NCI-H82 (cell line): ENCODE data around the gene NT5C1B.
A peak's percentile ranks its signal among the peaks of the same experiment; 100 is the strongest.

Experiments
- DNase-seq: peaks from one replicate; lab custom pipeline; 2025; lab: John Stamatoyannopoulos, UW

Gene NT5C1B

GRCh38 chr2:18599509-18600254, 10.3 kb upstream of the NT5C1B start:
- no peak for DNase-seq

DNA sequence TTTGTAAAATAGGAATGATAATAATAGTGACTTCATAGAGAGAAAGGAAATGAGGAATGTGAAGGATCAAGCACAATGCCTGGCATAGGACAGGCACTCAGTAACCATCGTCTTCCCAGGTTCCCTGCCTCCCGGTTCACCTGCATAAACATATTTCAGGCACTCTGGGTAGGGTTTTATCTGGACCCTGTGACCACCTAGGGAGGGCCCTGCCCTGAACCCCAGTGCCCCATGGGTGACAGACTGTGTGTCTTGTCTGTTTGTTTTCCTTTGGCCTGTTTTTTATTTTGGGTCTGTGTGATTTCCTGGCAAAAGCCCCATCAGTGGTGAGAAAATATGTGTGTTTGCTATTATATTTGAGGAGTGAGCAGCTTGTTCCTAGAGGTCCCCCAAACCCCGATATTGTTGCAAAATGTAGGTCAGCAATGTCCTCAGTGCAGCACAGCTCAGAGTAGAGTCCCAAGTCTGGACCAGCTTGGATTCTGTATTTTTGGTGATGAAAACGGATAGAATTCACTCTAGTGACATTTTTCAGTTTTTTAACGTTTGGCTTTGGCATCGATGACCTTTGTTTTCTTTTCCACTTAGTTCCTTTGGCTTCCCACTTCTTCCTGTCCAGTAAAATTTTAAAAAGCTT, 9.6 kb upstream of the NT5C1B start:
- no peak for DNase-seq

- DNase-seq = no peak
These were observed 8.2 kb upstream of the NT5C1B start for GRCh38 chr2:18597618-18598017.

GRCh38 chr2:18596993-18597392, 7.6 kb upstream of the NT5C1B start:
- no peak for DNase-seq

DNA sequence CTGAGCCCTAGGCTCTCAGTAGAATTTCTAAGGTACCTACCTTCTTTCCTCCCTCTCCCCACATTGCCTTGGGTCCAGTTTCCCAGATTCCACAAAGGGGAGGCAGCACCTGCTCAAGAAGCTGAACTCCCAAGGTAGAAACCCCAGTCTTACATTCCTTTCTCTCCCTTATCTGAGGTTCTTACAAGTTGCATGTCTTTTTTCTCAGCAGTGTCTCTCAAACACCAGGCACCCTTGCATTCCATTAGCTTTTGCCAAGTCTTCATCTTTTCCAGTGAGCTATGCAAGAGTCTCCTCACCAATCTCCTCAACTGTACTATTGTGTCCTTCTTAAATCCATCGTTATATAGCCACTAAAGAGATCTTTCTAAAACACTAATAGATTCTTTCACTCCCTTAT, 4.1 kb upstream of the NT5C1B start:
- DNase-seq = no peak

GRCh38 chr2:18592372-18592771, 3.0 kb upstream of the NT5C1B start:
- no peak for DNase-seq

GRCh38 chr2:18588802-18589201, 567 bp downstream of the NT5C1B start:
- DNase-seq = no peak

DNA sequence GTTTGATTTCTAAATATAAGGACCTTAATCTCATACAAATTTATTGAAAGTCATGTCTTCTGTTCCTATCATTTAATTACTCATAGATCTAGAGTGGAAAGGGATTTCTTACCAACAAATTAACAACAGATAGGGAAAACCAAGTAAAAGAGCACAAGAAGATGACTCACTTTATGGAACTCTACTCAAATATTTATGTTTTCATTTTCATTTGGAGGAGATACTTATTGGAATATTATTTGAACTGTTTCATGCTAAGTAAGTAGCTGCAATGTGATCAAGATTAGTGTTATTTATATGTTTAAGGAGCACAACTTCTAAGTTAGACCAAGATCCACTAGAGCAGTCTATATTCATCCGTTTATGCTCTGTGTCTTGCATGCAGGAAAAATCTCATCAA, 1.3 kb downstream of the NT5C1B start:
- no peak for DNase-seq

DNA sequence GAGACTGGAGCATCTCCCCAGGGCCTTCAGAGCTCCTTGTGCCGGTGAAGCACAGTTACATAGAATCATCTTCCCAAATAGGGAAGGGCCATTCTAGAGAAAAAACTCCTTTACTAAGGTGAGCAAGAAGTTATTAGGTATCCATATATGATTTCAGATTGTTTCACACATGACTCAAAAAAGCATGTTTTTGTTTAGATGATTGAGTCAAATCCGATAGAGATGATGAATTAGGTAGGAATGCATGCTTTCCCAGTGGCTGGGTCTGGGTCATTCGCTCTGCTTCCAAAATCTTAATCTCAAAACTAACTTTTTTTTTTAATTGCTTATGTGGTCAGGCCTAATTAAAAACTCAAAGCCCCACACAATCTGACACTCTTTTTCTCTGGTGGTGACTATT, 3.8 kb downstream of the NT5C1B start:
- DNase-seq = no peak

DNA sequence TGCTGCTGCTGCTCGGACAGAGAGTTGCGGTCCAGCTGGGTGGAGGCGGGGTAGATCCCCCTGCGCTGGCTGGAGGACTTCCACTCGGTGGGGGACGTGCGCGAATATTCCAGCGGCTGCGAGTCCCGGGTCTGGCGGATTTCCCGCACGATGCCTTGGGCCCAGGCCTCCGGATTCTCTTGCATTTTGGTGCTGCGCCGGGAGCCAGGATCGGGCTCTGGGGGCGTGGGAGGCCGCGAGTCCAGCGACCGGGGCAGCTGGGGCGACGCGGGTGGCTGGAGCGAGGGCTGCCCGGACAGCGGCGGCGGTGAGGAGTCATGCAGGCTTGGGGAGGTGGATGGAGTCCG, 4.8 kb downstream of the NT5C1B start:
- no peak for DNase-seq

GRCh38 chr2:18583905-18584607, 5.3 kb downstream of the NT5C1B start:
- no peak for DNase-seq

DNA sequence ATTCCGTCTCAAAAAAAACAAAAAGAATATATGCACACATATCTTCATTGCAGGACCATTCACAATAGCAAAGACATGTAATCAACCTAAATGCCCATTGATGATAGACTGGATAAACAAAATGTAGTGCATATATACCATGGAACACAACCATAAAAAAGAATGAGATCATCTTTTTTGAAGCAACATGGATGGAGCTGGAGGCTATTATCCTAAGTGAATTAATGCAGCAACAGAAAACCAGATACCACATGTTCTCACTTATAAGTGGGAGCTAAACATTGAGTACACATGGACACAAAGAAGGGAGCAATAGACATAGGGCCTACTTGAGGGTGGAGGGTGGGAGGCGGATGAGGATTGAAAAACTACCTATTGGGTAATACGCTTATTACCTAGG, 8.8 kb downstream of the NT5C1B start:
- DNase-seq = no peak

DNA sequence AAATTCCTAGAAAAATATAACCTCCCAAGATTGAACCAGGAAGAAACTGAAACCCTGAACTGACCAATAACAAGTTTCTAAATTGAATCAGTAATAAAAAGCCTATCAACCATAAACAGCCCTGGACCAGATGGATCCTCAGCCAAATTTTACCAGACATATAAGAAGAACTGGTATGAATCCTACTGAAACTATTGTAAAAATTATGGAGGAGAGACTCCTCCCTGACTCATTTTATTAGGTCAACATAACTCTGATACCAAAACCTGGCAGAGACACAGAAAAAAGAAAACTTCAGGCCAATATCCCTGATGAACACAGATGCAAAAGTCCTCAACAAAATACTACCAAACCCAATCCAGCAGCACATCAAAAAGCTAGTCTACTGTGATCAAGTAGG, 11.3 kb downstream of the NT5C1B start:
- no peak for DNase-seq

- no peak for DNase-seq
These were observed 23.1 kb downstream of the NT5C1B start for GRCh38 chr2:18566145-18566769.

- DNase-seq = no peak
These were observed 28.6 kb downstream of the NT5C1B start for GRCh38 chr2:18560797-18561085.

GRCh38 chr2:18560031-18560796, 29.2 kb downstream of the NT5C1B start, which contains the start of gene RDH14:
Gene RDH14 (minus strand): TSS chr2:18560653. CDS start chr2:18560572, 81 bp downstream.
- peak; percentile 97 for DNase-seq

GRCh38 chr2:18559531-18560030, 29.8 kb downstream of the NT5C1B start:
- DNase-seq = peak; percentile 40

GRCh38 chr2:18558458-18558857, 30.9 kb downstream of the NT5C1B start:
- DNase-seq = no peak

- DNase-seq = no peak
These were observed 32.2 kb downstream of the NT5C1B start for GRCh38 chr2:18557121-18557520.

GRCh38 chr2:18552351-18553077, 36.9 kb downstream of the NT5C1B start:
- DNase-seq = no peak

DNA sequence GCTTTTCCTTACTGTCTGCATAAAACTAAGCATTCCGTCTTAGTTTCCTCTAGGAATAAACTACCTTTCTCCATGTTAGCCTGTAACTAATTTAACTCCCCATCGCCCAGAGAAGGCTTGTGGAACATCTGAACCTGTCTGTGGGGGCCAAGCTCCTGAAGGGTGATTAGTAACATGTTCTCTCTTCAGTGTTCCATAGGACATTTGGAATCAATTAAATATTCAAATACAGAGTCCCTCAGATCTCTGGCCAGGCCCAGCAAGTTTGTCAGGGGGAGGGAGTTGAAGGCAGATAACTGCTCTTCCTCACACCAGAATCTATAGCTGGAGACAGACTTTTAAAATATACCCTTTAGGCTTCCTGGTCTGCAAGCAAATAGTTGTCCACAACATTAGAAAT, 37.7 kb downstream of the NT5C1B start:
- DNase-seq = no peak
